Osteocyte (in vitro differentiated cells): Measurements from ENCODE around the gene FITM1. TPM values are rescaled to one million over a fixed set of nuclear protein-coding genes. Genes with fewer than 3 reads are reported as not detected.

Source experiments
- DNase-seq: peaks from one replicate; pipeline ENCODE4 v3.0.0; 2021; ENCODE audit warnings: mixed read lengths; ENCODE audit not compliant: unreplicated experiment; ENCODE audit errors: extremely low spot score
- H3K27ac Mint-ChIP-seq: one replicate; pipeline ENCODE4 v1.8.0; 2021; ENCODE audit warnings: mild to moderate bottlenecking, mixed read lengths; ENCODE audit not compliant: unreplicated experiment
- H3K27me3 Mint-ChIP-seq: one replicate; pipeline ENCODE4 v1.8.0; 2021; ENCODE audit warnings: mixed read lengths; ENCODE audit not compliant: unreplicated experiment
- H3K36me3 Mint-ChIP-seq: one replicate; pipeline ENCODE4 v1.8.0; 2021; ENCODE audit warnings: mixed read lengths; ENCODE audit not compliant: unreplicated experiment
- H3K4me1 Mint-ChIP-seq: one replicate; pipeline ENCODE4 v1.8.0; 2021; ENCODE audit warnings: mixed read lengths; ENCODE audit not compliant: unreplicated experiment
- H3K4me3 Mint-ChIP-seq: one replicate; pipeline ENCODE4 v1.8.0; 2021; ENCODE audit warnings: mild to moderate bottlenecking, moderate library complexity, mixed read lengths; ENCODE audit not compliant: unreplicated experiment
- H3K9me3 Mint-ChIP-seq: one replicate; pipeline ENCODE4 v1.8.0; 2021; ENCODE audit warnings: mixed read lengths; ENCODE audit not compliant: unreplicated experiment
- total RNA-seq: library from RNA; stranded (reverse); gene quantifications from 2 replicates; pipeline ENCODE4 v1.2.1, GENCODE V29; 2021
- TF ChIP-seq, protein P1 (sequence below): fragments of 200-600 bp; sonication (generic); IDR thresholded peaks from 2 replicates; pipeline ENCODE4 v1.5.0; 2021; ENCODE audit warnings: antibody characterized with exemption, mild to moderate bottlenecking, moderate library complexity

FITM1 gene
- total RNA-seq, 1 donor from 2014 or later = 0.73 TPM

DNA sequence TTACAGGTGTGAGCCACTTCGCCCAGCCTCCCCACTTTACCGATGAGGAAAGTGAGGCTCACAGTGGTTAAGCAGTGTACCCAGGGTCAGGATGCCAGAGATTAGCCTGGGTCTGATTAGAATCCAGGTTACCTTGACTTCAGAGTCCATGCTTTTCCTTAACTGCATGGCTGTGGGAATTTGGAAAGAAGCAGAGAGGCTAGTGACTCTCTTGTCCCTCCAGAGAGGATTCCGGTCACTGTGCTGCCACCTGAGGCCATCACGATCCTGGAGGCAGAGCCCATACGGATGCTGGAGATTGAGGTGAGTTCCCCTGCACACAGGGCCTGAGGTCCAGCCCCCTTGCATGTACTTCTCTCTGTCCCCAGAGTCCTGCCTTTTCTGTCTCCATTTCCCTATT lies 46.1 kb downstream of the FITM1 start:
- Mint-ChIP-seq H3K27me3 (no peaks in the 10 kb centered on the region), H3K36me3 (peaks cover 19% of the 10 kb centered on the region), H3K4me1 (no peaks in the 10 kb centered on the region), H3K4me3 (no peak overlapping the region), H3K27ac (no peak overlapping the region), H3K9me3 (no peaks in the 10 kb centered on the region)
- DNase-seq = no peak
- TF ChIP-seq, protein P1, sequence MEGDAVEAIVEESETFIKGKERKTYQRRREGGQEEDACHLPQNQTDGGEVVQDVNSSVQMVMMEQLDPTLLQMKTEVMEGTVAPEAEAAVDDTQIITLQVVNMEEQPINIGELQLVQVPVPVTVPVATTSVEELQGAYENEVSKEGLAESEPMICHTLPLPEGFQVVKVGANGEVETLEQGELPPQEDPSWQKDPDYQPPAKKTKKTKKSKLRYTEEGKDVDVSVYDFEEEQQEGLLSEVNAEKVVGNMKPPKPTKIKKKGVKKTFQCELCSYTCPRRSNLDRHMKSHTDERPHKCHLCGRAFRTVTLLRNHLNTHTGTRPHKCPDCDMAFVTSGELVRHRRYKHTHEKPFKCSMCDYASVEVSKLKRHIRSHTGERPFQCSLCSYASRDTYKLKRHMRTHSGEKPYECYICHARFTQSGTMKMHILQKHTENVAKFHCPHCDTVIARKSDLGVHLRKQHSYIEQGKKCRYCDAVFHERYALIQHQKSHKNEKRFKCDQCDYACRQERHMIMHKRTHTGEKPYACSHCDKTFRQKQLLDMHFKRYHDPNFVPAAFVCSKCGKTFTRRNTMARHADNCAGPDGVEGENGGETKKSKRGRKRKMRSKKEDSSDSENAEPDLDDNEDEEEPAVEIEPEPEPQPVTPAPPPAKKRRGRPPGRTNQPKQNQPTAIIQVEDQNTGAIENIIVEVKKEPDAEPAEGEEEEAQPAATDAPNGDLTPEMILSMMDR = no peak

DNA sequence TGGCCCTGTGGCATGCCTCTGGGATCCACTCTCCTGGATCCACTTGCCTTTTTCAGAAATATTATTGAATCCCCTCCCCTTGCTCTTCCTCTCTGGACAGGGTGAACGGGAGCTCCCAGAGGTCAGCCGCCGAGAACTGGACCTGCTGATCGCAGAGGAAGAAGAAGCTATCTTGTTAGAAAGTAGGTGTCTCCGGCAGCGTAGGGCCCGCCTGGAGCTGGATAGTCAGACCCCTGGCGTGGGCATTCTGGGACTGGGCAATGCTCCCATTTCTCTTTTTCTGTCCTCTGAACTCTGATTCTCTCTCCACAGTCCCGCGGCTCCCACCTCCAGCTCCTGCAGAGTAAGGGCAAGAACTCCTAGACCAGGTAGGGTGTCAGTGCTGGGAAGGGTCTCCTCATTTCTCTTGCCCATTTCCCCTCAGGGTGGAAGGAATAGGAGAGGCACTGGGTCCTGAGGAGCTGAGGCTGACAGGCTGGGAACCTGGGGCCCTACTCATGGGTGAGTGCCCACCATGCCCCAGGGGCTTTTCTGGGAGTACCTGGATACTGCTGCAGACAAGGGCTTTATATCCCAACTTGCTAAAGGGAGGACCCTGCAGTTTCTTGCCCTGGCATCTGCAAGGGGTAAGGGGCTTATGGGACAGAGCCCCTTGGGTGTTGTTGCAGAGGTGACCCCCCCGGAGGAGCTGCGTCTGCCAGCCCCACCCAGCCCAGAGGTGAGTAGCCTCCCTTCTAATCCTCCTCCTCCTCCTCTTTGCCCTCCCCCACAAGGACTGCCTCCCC lies 46.8 kb downstream of the FITM1 start:
- no peak overlapping the region for H3K4me3 Mint-ChIP-seq
- TF ChIP-seq, protein P1 = no peak
- H3K4me1 Mint-ChIP-seq = no peaks in the 10 kb centered on the region
- H3K36me3 Mint-ChIP-seq = peaks cover 19% of the 10 kb centered on the region
- DNase-seq = no peak
- H3K27ac Mint-ChIP-seq = no peak overlapping the region
- H3K9me3 Mint-ChIP-seq = no peaks in the 10 kb centered on the region
- no peaks in the 10 kb centered on the region for H3K27me3 Mint-ChIP-seq

DNA sequence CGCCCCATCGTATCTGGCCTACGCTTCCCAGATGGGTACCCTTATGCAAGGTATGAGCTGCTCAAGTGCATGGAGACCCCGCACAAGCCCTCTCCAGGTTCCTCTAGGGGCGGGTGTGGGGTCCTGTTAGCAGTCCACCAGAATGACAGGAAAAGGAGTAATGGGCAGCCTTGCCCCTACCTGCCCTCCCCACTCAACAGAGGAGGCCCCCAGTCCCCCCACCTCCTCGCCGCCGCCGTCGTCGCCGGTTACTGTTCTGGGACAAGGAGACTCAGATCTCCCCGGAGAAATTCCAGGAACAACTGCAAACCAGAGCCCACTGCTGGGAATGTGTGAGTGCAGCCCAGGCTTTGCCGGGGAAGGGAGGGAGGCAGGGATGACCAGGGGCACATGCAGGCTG lies 47.4 kb downstream of the FITM1 start:
- Mint-ChIP-seq H3K4me3 (no peak overlapping the region), H3K36me3 (peaks cover 22% of the 10 kb centered on the region), H3K4me1 (no peaks in the 10 kb centered on the region), H3K27ac (no peak overlapping the region), H3K27me3 (no peaks in the 10 kb centered on the region), H3K9me3 (no peaks in the 10 kb centered on the region)
- DNase-seq = no peak
- TF ChIP-seq, protein P1 = no peak

DNA sequence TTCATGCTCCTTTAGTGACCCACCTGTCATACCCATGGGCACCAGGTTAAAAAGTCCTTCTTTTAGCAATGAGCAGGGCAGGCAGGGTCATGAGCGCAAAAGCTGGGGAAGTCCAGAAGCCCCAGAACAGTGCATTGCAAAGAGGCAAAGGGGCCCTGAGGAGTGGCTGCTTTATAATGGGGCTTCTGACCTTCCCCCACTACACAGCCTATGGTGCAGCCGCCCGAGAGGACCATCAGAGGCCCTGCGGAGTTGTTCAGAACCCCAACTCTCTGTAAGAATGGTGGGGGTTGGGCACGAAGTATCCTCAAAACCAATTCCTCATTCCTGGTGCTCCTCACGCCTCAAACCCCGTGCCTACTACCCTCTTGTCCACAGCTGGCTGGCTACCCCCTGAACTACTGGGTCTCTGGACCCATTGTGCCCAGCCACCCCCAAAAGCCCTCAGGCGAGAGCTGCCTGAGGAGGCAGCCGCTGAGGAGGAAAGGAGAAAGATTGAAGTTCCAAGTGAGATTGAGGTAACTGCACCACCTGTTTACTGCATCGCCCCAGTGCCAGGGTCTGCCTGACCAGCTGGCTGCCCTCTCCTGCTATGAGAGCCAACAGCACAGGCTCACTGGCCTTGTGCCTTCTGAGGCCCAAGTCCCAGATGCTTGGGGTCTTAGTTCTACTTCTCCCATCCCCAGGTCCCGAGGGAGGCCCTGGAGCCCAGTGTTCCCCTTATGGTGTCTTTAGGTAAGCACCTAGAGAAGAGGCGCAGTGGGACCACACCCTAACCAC lies 48.1 kb downstream of the FITM1 start:
- Mint-ChIP-seq H3K9me3 (no peaks in the 10 kb centered on the region), H3K27ac (no peak overlapping the region), H3K27me3 (no peaks in the 10 kb centered on the region), H3K36me3 (peaks cover 21% of the 10 kb centered on the region), H3K4me3 (no peak overlapping the region), H3K4me1 (no peaks in the 10 kb centered on the region)
- TF ChIP-seq, protein P1 = no peak
- no peak for DNase-seq

DNA sequence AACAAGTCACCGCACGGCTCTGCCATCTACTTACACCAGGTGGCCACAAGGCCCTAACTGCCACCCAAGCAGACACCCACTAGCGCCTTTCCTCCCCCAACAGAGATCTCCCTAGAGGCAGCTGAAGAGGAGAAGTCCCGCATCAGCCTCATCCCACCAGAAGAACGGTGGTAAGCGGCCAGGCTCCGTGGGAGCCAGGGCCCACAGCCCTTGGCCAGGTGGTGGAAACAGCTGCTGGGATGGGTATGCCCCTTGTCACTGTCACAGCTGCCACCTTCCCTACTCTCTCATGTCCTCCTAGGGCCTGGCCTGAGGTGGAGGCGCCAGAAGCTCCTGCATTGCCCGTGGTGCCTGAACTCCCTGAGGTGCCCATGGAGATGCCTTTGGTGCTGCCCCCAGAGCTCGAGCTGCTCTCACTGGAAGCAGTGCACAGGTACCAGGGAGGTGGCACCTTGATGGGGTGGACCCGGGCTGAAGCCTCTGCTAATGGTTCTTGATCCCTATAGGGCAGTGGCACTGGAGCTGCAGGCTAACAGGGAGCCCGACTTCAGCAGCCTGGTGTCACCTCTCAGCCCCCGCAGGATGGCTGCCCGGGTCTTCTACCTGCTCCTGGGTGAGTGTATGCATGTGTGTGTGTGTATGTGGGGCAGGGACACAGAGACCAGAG lies 49.0 kb downstream of the FITM1 start:
- H3K27ac Mint-ChIP-seq = no peak overlapping the region
- no peaks in the 10 kb centered on the region for H3K27me3 Mint-ChIP-seq
- H3K36me3 Mint-ChIP-seq = peaks cover 22% of the 10 kb centered on the region

More for the DNA sequence above, 49.0 kb downstream of the FITM1 start:
- DNase-seq = no peak
- TF ChIP-seq, protein P1 = no peak
- Mint-ChIP-seq H3K9me3 (no peaks in the 10 kb centered on the region), H3K4me3 (no peak overlapping the region), H3K4me1 (no peaks in the 10 kb centered on the region)
